ENCODE measurements around the gene WDR35.

DNA sequence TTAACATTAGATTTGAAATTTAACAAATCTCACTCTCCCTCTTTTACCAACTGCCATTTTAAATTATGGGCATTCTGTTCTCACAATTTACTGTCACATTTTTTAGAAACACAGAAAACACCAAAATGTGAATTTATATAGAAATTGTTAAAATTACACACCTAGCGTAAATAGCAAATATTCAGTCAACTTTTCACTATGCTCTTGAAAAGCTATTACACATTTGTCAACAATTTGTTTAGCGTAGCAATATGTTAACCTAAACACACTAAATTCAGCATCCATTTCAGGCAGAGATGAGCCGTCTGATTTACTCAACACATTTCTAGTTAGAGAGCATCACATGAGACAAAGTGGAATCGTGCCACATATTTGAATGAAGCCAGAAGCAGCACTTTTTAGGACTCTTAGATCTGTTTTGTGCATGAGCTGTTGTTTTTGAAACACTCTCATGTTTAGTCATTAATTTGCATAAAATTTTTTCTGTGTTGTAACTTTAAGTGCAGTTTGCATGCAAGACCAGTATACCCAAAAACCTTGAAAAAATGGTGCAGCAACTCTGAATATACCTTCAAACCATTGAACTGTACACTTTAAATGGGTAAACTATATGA lies 96.3 kb downstream of the WDR35 start:
- no peak for TF ChIP-seq POLR2A (IDR thresholded peaks at IDR 0.05; ENCODE audit: low read length)
- no peak for TF ChIP-seq GATA1 (IDR thresholded peaks at IDR 0.05; ENCODE audit: low read depth, low read length)
